SK-N-SH treated with all-trans-retinoic acid at 6 μM for 48 hours (cell line): ENCODE results near the gene GRK6.

Experiments used
- ATAC-seq: fragments of 200-7000 bp; cut with Tn5 transposase; 3 replicates; pipeline ENCODE4 v1.9.1; 2020; ENCODE audit warnings: mild to moderate bottlenecking, moderate library complexity
- ARNTL ChIP-seq: fragments of 450-650 bp; formaldehyde crosslinking; IDR thresholded peaks from 2 replicates; pipeline ENCODE4 v1.5.0; 2020; ENCODE audit warnings: low read depth, mild to moderate bottlenecking, moderate library complexity, borderline replicate concordance
- BACH2 ChIP-seq: fragments of 250-450 bp; sonication (Bioruptor Pico); IDR thresholded peaks from 2 replicates; pipeline ENCODE4 v1.9.0; 2021; ENCODE audit warnings: mild to moderate bottlenecking, borderline replicate concordance
- CSDC2 ChIP-seq: fragments of 250-450 bp; sonication (Bioruptor Pico); IDR thresholded peaks from 2 replicates; pipeline ENCODE4 v1.5.0; 2020; ENCODE audit warnings: mild to moderate bottlenecking, moderate library complexity
- ESRRG ChIP-seq: fragments of 250-450 bp; sonication (Bioruptor Pico); IDR thresholded peaks from 2 replicates; pipeline ENCODE4 v1.6.1; 2021; ENCODE audit warnings: mild to moderate bottlenecking
- GLIS3 ChIP-seq: fragments of 250-450 bp; sonication (Bioruptor Pico); IDR thresholded peaks from 2 replicates; pipeline ENCODE4 v1.5.0; 2020; ENCODE audit warnings: mild to moderate bottlenecking, moderate library complexity
- ISL1 ChIP-seq: fragments of 250-450 bp; sonication (Bioruptor Pico); IDR thresholded peaks from 2 replicates; pipeline ENCODE4 v2.1.2; 2022; ENCODE audit warnings: mild to moderate bottlenecking, moderate library complexity
- OSR1 ChIP-seq: fragments of 250-450 bp; sonication (Bioruptor Pico); IDR thresholded peaks from 2 replicates; pipeline ENCODE4 v1.8.0; 2022; ENCODE audit warnings: moderate library complexity, mild to moderate bottlenecking, inconsistent platforms
- PPARA ChIP-seq: fragments of 250-450 bp; sonication (Bioruptor Pico); IDR thresholded peaks from 2 replicates; pipeline ENCODE4 v1.5.0; 2020; ENCODE audit warnings: mild to moderate bottlenecking, borderline replicate concordance
- RARB ChIP-seq: fragments of 250-450 bp; sonication (Bioruptor Pico); IDR thresholded peaks from 2 replicates; pipeline ENCODE4 v1.8.0; 2021; ENCODE audit warnings: mild to moderate bottlenecking, moderate library complexity
- SNAI2 ChIP-seq: fragments of 250-450 bp; sonication (Bioruptor Pico); IDR thresholded peaks from 2 replicates; pipeline ENCODE4 v1.5.0; 2020; ENCODE audit warnings: mild to moderate bottlenecking, moderate library complexity
- TOX ChIP-seq: fragments of 250-450 bp; sonication (Bioruptor Pico); IDR thresholded peaks from 2 replicates; pipeline ENCODE4 v1.8.0; 2021; ENCODE audit warnings: mild to moderate bottlenecking, moderate library complexity, borderline replicate concordance
- ZC3H10 ChIP-seq: fragments of 250-450 bp; sonication (Bioruptor Pico); IDR thresholded peaks from 2 replicates; pipeline ENCODE4 v1.5.1; 2021; ENCODE audit warnings: mild to moderate bottlenecking, moderate library complexity
- ZFP3 ChIP-seq: fragments of 250-450 bp; sonication (Bioruptor Pico); IDR thresholded peaks from 2 replicates; pipeline ENCODE4 v1.5.0; 2020; ENCODE audit warnings: mild to moderate bottlenecking, moderate library complexity
- ZFP30 ChIP-seq: fragments of 450-650 bp; formaldehyde crosslinking; IDR thresholded peaks from 2 replicates; pipeline ENCODE4 v1.5.0; 2022; ENCODE audit warnings: mild to moderate bottlenecking, moderate library complexity
- ZNF70 ChIP-seq: fragments of 450-650 bp; formaldehyde crosslinking; IDR thresholded peaks from 2 replicates; pipeline ENCODE4 v1.5.0; 2020; ENCODE audit warnings: mild to moderate bottlenecking, moderate library complexity
- ZNF8 ChIP-seq: fragments of 450-650 bp; formaldehyde crosslinking; IDR thresholded peaks from 2 replicates; pipeline ENCODE4 v1.5.0; 2020; ENCODE audit warnings: mild to moderate bottlenecking, moderate library complexity
- TF ChIP-seq, protein P1 (sequence below): fragments of 250-450 bp; sonication (Bioruptor Pico); IDR thresholded peaks from 2 replicates; pipeline ENCODE4 v1.8.0; 2020; ENCODE audit warnings: mild to moderate bottlenecking, moderate library complexity, borderline replicate concordance
- TF ChIP-seq, protein P2 (sequence below): fragments of 250-450 bp; sonication (Bioruptor Pico); IDR thresholded peaks from 2 replicates; pipeline ENCODE4 v1.5.1; 2020; ENCODE audit warnings: low read depth, mild to moderate bottlenecking, moderate library complexity
- TF ChIP-seq, protein P3 (sequence below): fragments of 250-450 bp; sonication (Bioruptor Pico); IDR thresholded peaks from 2 replicates; pipeline ENCODE4 v1.5.0; 2020; ENCODE audit warnings: mild to moderate bottlenecking, moderate library complexity
- TF ChIP-seq, protein P4 (sequence below): fragments of 250-450 bp; sonication (Bioruptor Pico); IDR thresholded peaks from 2 replicates; pipeline ENCODE4 v1.5.1; 2021; ENCODE audit warnings: mild to moderate bottlenecking, moderate library complexity
- TF ChIP-seq, protein P5 (sequence below): fragments of 250-450 bp; sonication (Bioruptor Pico); IDR thresholded peaks from 2 replicates; pipeline ENCODE4 v1.8.0; 2021; ENCODE audit warnings: low read depth, mild to moderate bottlenecking, moderate library complexity, borderline replicate concordance

GRK6 gene

DNA sequence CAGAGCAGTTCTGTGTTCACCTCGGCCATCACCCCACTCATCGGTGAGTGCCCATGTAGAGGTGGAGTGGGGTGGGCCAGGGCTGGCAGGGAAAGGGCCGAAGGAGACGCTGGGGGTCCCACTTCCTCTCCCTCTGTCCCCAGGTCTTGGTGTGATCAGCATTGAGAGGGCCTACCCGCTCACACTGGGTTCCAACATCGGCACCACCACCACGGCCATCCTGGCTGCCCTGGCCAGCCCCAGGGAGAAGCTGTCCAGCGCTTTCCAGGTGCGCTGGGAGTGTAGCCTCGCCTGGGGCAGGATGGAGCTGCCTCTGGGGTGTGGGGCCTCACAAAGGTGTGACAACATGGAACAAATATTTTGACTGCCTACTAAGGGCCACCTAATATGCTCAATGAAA, 29.7 kb upstream of the GRK6 start:
- no peak for ATAC-seq
- TF ChIP-seq, protein P1, sequence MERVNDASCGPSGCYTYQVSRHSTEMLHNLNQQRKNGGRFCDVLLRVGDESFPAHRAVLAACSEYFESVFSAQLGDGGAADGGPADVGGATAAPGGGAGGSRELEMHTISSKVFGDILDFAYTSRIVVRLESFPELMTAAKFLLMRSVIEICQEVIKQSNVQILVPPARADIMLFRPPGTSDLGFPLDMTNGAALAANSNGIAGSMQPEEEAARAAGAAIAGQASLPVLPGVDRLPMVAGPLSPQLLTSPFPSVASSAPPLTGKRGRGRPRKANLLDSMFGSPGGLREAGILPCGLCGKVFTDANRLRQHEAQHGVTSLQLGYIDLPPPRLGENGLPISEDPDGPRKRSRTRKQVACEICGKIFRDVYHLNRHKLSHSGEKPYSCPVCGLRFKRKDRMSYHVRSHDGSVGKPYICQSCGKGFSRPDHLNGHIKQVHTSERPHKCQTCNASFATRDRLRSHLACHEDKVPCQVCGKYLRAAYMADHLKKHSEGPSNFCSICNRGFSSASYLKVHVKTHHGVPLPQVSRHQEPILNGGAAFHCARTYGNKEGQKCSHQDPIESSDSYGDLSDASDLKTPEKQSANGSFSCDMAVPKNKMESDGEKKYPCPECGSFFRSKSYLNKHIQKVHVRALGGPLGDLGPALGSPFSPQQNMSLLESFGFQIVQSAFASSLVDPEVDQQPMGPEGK (CRISPR knock-in tag): no peak
- TF ChIP-seq OSR1 (CRISPR knock-in tag): no peak
- TF ChIP-seq ESRRG (CRISPR knock-in tag): no peak
- no peak for TF ChIP-seq TOX (CRISPR knock-in tag)
- TF ChIP-seq ARNTL (CRISPR knock-in tag): no peak
- TF ChIP-seq, protein P2, sequence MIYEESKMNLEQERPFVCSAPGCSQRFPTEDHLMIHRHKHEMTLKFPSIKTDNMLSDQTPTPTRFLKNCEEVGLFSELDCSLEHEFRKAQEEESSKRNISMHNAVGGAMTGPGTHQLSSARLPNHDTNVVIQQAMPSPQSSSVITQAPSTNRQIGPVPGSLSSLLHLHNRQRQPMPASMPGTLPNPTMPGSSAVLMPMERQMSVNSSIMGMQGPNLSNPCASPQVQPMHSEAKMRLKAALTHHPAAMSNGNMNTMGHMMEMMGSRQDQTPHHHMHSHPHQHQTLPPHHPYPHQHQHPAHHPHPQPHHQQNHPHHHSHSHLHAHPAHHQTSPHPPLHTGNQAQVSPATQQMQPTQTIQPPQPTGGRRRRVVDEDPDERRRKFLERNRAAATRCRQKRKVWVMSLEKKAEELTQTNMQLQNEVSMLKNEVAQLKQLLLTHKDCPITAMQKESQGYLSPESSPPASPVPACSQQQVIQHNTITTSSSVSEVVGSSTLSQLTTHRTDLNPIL (CRISPR knock-in tag): no peak
- TF ChIP-seq ZNF8 (CRISPR knock-in tag): no peak
- no peak for TF ChIP-seq ZNF70 (CRISPR knock-in tag)
- TF ChIP-seq ZC3H10 (CRISPR knock-in tag): no peak
- TF ChIP-seq GLIS3 (CRISPR knock-in tag): no peak
- no peak for TF ChIP-seq CSDC2 (CRISPR knock-in tag)
- TF ChIP-seq RARB (CRISPR knock-in tag): no peak
- no peak for TF ChIP-seq SNAI2
- TF ChIP-seq, protein P3, sequence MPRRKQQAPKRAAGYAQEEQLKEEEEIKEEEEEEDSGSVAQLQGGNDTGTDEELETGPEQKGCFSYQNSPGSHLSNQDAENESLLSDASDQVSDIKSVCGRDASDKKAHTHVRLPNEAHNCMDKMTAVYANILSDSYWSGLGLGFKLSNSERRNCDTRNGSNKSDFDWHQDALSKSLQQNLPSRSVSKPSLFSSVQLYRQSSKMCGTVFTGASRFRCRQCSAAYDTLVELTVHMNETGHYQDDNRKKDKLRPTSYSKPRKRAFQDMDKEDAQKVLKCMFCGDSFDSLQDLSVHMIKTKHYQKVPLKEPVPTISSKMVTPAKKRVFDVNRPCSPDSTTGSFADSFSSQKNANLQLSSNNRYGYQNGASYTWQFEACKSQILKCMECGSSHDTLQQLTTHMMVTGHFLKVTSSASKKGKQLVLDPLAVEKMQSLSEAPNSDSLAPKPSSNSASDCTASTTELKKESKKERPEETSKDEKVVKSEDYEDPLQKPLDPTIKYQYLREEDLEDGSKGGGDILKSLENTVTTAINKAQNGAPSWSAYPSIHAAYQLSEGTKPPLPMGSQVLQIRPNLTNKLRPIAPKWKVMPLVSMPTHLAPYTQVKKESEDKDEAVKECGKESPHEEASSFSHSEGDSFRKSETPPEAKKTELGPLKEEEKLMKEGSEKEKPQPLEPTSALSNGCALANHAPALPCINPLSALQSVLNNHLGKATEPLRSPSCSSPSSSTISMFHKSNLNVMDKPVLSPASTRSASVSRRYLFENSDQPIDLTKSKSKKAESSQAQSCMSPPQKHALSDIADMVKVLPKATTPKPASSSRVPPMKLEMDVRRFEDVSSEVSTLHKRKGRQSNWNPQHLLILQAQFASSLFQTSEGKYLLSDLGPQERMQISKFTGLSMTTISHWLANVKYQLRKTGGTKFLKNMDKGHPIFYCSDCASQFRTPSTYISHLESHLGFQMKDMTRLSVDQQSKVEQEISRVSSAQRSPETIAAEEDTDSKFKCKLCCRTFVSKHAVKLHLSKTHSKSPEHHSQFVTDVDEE (CRISPR knock-in tag): no peak

DNA sequence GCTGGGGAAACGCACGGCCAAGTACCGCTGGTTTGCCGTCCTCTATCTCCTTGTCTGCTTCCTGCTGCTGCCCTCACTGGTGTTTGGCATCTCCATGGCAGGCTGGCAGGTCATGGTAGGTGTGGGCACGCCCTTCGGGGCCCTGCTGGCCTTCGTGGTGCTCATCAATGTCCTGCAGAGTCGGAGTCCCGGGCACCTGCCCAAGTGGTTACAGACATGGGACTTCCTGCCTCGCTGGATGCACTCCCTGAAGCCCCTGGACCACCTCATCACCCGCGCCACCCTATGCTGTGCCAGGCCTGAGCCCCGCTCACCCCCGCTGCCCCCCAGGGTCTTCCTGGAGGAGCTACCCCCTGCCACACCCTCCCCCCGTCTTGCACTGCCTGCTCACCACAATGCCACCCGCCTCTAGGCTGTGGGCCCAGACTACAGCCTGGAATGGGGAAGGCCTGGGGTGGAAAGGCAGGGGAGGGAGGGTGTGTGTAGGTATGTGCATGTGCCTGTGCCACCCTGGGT, 28.5 kb upstream of the GRK6 start:
- TF ChIP-seq PPARA (CRISPR knock-in tag): no peak
- no peak for TF ChIP-seq ZFP30
- no peak for TF ChIP-seq ZNF8 (CRISPR knock-in tag)
- TF ChIP-seq CSDC2 (CRISPR knock-in tag): no peak
- TF ChIP-seq, protein P4, sequence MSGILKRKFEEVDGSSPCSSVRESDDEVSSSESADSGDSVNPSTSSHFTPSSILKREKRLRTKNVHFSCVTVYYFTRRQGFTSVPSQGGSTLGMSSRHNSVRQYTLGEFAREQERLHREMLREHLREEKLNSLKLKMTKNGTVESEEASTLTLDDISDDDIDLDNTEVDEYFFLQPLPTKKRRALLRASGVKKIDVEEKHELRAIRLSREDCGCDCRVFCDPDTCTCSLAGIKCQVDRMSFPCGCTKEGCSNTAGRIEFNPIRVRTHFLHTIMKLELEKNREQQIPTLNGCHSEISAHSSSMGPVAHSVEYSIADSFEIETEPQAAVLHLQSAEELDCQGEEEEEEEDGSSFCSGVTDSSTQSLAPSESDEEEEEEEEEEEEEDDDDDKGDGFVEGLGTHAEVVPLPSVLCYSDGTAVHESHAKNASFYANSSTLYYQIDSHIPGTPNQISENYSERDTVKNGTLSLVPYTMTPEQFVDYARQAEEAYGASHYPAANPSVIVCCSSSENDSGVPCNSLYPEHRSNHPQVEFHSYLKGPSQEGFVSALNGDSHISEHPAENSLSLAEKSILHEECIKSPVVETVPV (CRISPR knock-in tag): no peak
- TF ChIP-seq RARB (CRISPR knock-in tag): no peak
- ATAC-seq: no peak

DNA sequence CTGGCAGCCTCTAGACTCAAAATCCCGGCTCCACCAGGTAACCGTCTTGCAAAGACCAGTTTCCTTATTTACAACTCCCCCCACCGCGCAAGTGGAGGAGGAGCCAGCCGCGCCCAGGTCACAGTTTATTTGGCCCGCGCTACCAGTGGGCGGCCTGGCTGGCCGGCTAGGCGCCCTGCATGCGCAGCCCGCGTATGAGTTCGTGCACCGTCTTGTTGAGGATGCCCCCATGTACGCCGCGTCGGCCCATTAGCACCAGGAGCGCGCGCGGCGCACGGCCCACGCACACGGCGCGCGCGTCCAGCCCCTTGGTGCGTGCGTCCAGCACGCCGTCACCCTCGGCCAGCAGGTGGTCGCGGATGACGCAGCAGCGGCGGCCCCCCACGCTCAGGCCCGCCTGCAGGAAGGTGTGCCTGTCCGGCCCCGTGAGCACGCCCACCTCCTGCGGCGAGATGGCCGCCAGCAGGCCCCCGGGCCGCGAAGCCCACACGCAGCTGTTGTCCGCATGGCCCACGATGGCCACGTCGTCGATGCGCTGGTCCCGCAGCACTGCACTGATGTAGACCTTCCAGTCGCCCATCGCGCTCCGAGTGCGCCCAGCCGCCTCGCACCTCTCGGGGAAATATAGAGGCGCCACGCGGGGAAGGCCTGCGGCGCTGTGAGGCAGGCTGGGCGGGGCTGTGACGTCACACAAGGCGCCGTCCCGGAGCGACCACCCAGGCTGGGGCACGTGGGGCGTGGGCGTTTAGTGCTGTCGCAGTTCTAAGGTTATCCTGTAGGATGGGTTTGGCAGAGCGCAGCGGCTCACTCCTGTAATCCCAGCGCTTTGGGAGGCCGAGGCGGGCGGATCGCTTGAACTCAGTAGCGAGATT, 26.2 kb upstream of the GRK6 start, which contains the start of gene PFN3:
Gene PFN3, minus strand, starts transcription at position 665 of the 872 bp plus-strand sequence. Its CDS starts 85 bp downstream, at position 580.
- TF ChIP-seq ISL1 (CRISPR knock-in tag): no peak
- no peak for TF ChIP-seq SNAI2
- no peak for TF ChIP-seq GLIS3 (CRISPR knock-in tag)
- TF ChIP-seq, protein P3 (CRISPR knock-in tag): no peak
- TF ChIP-seq ARNTL (CRISPR knock-in tag): no peak
- TF ChIP-seq ESRRG (CRISPR knock-in tag): no peak
- TF ChIP-seq TOX (CRISPR knock-in tag): no peak
- TF ChIP-seq PPARA (CRISPR knock-in tag): no peak
- TF ChIP-seq, protein P5, sequence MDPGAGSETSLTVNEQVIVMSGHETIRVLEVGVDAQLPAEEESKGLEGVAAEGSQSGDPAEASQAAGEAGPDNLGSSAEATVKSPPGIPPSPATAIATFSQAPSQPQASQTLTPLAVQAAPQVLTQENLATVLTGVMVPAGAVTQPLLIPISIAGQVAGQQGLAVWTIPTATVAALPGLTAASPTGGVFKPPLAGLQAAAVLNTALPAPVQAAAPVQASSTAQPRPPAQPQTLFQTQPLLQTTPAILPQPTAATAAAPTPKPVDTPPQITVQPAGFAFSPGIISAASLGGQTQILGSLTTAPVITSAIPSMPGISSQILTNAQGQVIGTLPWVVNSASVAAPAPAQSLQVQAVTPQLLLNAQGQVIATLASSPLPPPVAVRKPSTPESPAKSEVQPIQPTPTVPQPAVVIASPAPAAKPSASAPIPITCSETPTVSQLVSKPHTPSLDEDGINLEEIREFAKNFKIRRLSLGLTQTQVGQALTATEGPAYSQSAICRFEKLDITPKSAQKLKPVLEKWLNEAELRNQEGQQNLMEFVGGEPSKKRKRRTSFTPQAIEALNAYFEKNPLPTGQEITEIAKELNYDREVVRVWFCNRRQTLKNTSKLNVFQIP (CRISPR knock-in tag): no peak
- no peak for TF ChIP-seq BACH2 (CRISPR knock-in tag)
- TF ChIP-seq OSR1 (CRISPR knock-in tag): no peak
- no peak for TF ChIP-seq ZNF8 (CRISPR knock-in tag)
- TF ChIP-seq ZFP3: no peak
- TF ChIP-seq CSDC2 (CRISPR knock-in tag): no peak
- ATAC-seq: no peak
